Endodermal cell (in vitro differentiated cells): ENCODE measurements around the gene DENND4B. TPM values are rescaled to one million over a fixed set of nuclear protein-coding genes. Genes with fewer than 3 reads are reported as not detected.

Source experiments
- DNase-seq: peaks from one replicate; pipeline ENCODE4 v3.0.0-alpha.2; 2017
- H3K27ac ChIP-seq: 2 replicates; pipeline ENCODE4 v1.5.1; 2013; ENCODE audit warnings: mild to moderate bottlenecking, low read depth, low read length, moderate library complexity
- H3K27me3 ChIP-seq: 2 replicates; pipeline ENCODE4 v1.6.1; 2013; ENCODE audit warnings: mild to moderate bottlenecking, low read length, moderate library complexity; ENCODE audit not compliant: insufficient read depth, control insufficient read depth, poor library complexity, severe bottlenecking
- H3K36me3 ChIP-seq: 2 replicates; pipeline ENCODE4 v1.7.0; 2013; ENCODE audit warnings: mild to moderate bottlenecking, low read length, moderate library complexity; ENCODE audit not compliant: control insufficient read depth, insufficient read depth
- H3K4me1 ChIP-seq: one replicate; pipeline ENCODE4 v1.7.0; 2013; ENCODE audit warnings: low read length; ENCODE audit not compliant: control insufficient read depth, insufficient read depth
- H3K4me3 ChIP-seq: 2 replicates; pipeline ENCODE4 v1.5.1; 2013; ENCODE audit warnings: mild to moderate bottlenecking, low read length, moderate library complexity
- H3K9ac ChIP-seq: 2 replicates; pipeline ENCODE4 v1.6.1; 2013; ENCODE audit warnings: mild to moderate bottlenecking, low read length, moderate library complexity; ENCODE audit not compliant: poor library complexity, severe bottlenecking; ENCODE audit errors: extremely low read depth
- H3K9me3 ChIP-seq: 2 replicates; pipeline ENCODE4 v1.6.1; 2013; ENCODE audit warnings: mild to moderate bottlenecking, low read length, moderate library complexity; ENCODE audit not compliant: control insufficient read depth
- H3K27ac Mint-ChIP-seq: 2 replicates; pipeline ENCODE4 v1.8.0; 2020; ENCODE audit warnings: mixed read lengths
- H3K27me3 Mint-ChIP-seq: 2 replicates; pipeline ENCODE4 v1.8.0; 2021; ENCODE audit warnings: mild to moderate bottlenecking, mixed read lengths; ENCODE audit not compliant: insufficient read depth
- H3K36me3 Mint-ChIP-seq: 2 replicates; pipeline ENCODE4 v1.8.0; 2020; ENCODE audit warnings: low read depth, mixed read lengths
- H3K4me1 Mint-ChIP-seq: 2 replicates; pipeline ENCODE4 v1.8.0; 2020; ENCODE audit warnings: mixed read lengths
- H3K4me3 Mint-ChIP-seq: 2 replicates; pipeline ENCODE4 v1.8.0; 2020; ENCODE audit warnings: mild to moderate bottlenecking, moderate library complexity, mixed read lengths
- H3K9me3 Mint-ChIP-seq: 2 replicates; pipeline ENCODE4 v1.8.0; 2020; ENCODE audit warnings: mild to moderate bottlenecking, mixed read lengths
- WGBS, 2 experiments: methylation state at CpG; one replicate each; pipeline versions ENCODE4 v1.1.5 to v1.1.7; 2013; ENCODE audit warnings: missing lambda C conversion rate in 2 of 2, mixed read lengths in 1 of 2; ENCODE audit not compliant: insufficient coverage in 1 of 2, insufficient read length in 1 of 2; 5-methylcytosine and 5-hydroxymethylcytosine counted together
- total RNA-seq, 2 donors: library from RNA; stranded (reverse); fragmentation: NEBNext Ultra II Directional in 1 of 2; extraction: Animal tissue kit (Norgen Biotek cat#: 25700) in 1 of 2; gene quantifications; 2 replicates in 1 of 2; 3 replicates in 1 of 2; pipeline ENCODE4 v1.2.1, GENCODE V29; 2021
- TF ChIP-seq, protein P1 (sequence below): fragments of 200-600 bp; sonication (generic); conservative IDR thresholded peaks from 2 replicates; pipeline ENCODE4 v1.5.0; 2021; ENCODE audit warnings: antibody characterized with exemption, mild to moderate bottlenecking

DENND4B gene
- total RNA-seq, 2 donors from 2014 or later, result 89.5 to 115 TPM

- Histone ChIP-seq H3K4me3 (no peak overlapping the region), H3K9ac (no peak overlapping the region), H3K4me1 (no peaks in the 10 kb centered on the region), H3K27me3 (no peaks in the 10 kb centered on the region), H3K9me3 (no peaks in the 10 kb centered on the region), H3K36me3 (peaks cover 25% of the 10 kb centered on the region), H3K27ac (no peak overlapping the region)
- no peak overlapping the region for H3K27ac Mint-ChIP-seq
- H3K4me3 Mint-ChIP-seq, result no peak overlapping the region
- no peaks in the 10 kb centered on the region for H3K27me3 Mint-ChIP-seq
- H3K36me3 Mint-ChIP-seq, result peaks cover 39% of the 10 kb centered on the region
- no peaks in the 10 kb centered on the region for H3K9me3 Mint-ChIP-seq
- DNase-seq, result no peak
- TF ChIP-seq, protein P1, sequence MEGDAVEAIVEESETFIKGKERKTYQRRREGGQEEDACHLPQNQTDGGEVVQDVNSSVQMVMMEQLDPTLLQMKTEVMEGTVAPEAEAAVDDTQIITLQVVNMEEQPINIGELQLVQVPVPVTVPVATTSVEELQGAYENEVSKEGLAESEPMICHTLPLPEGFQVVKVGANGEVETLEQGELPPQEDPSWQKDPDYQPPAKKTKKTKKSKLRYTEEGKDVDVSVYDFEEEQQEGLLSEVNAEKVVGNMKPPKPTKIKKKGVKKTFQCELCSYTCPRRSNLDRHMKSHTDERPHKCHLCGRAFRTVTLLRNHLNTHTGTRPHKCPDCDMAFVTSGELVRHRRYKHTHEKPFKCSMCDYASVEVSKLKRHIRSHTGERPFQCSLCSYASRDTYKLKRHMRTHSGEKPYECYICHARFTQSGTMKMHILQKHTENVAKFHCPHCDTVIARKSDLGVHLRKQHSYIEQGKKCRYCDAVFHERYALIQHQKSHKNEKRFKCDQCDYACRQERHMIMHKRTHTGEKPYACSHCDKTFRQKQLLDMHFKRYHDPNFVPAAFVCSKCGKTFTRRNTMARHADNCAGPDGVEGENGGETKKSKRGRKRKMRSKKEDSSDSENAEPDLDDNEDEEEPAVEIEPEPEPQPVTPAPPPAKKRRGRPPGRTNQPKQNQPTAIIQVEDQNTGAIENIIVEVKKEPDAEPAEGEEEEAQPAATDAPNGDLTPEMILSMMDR, result peak; percentile 47
- WGBS, 2 experiments, result 90 to 91% methylated on average over 7 to 14 of the region's 14 CpGs
- H3K4me1 Mint-ChIP-seq, result no peaks in the 10 kb centered on the region
Observed at GRCh38 chr1:153929981-153930948, 16.3 kb downstream of the DENND4B start.

GRCh38 chr1:153929426-153929825 is 17.1 kb downstream of the DENND4B start:
- TF ChIP-seq, protein P1, result no peak
- H3K27me3 Mint-ChIP-seq, result no peaks in the 10 kb centered on the region
- H3K9ac ChIP-seq, result no peak overlapping the region
- no peak for DNase-seq
- no peaks in the 10 kb centered on the region for H3K4me1 Mint-ChIP-seq
- H3K27ac ChIP-seq, result no peak overlapping the region
- H3K4me1 ChIP-seq, result no peaks in the 10 kb centered on the region
- 83 to 93% methylated on average over 3 to 5 of the region's 5 CpGs for WGBS, 2 experiments
- H3K9me3 Mint-ChIP-seq, result no peaks in the 10 kb centered on the region
- H3K27ac Mint-ChIP-seq, result no peak overlapping the region
- no peaks in the 10 kb centered on the region for H3K9me3 ChIP-seq
- H3K36me3 ChIP-seq, result peaks cover 19% of the 10 kb centered on the region
- H3K4me3 Mint-ChIP-seq, result no peak overlapping the region
- peaks cover 30% of the 10 kb centered on the region for H3K36me3 Mint-ChIP-seq
- no peaks in the 10 kb centered on the region for H3K27me3 ChIP-seq
- no peak overlapping the region for H3K4me3 ChIP-seq

- Mint-ChIP-seq H3K36me3 (peaks cover 25% of the 10 kb centered on the region), H3K27ac (no peak overlapping the region), H3K4me3 (no peak overlapping the region), H3K4me1 (peaks cover under 1% of the 10 kb centered on the region), H3K9me3 (no peaks in the 10 kb centered on the region), H3K27me3 (no peaks in the 10 kb centered on the region)
- Histone ChIP-seq H3K9me3 (no peaks in the 10 kb centered on the region), H3K27me3 (no peaks in the 10 kb centered on the region), H3K27ac (peak overlapping the region; percentile 44), H3K36me3 (peaks cover 19% of the 10 kb centered on the region), H3K4me3 (no peak overlapping the region), H3K9ac (no peak overlapping the region), H3K4me1 (no peaks in the 10 kb centered on the region)
- no peak for DNase-seq
- 93 to 100% methylated on average over 1 to 3 of the region's 4 CpGs for WGBS, 2 experiments
- TF ChIP-seq, protein P1, result no peak
Observed at GRCh38 chr1:153928791-153929341, 17.7 kb downstream of the DENND4B start.
